ENCODE measurements around the gene SOX18.

DNA sequence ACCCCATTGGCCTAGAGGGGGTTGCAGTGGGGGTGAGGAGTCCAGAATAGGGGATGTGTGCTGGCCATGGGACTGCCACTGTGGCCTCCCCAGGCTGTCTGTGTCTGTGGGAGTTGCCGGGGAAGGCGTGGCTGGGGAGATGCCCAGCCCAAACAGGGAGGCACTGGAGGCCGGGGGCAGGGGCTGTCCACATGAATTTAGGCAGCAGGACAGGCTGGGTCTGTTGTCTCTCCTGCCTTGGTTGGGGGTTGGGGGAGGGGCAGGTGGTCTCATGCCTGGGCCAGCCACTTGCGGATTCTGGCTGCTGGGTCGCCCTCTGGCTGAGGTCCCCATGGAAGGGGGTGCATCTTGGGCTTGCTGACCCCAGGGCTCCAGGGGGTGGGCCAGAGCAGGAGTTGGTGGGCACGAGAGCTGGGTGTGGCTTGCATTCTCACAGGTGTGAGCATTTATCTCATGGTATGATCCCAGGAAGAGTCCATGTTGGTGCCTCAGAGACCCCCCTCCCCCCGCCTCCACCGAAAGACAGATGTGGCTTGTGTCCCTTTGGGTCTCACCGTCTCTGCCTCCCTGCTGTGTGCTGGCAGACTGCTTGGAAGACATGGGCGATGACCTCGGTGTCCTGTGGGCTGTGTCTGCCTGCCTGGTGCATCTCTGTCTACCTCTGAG is 4.0 kb downstream of the SOX18 start:
- TF ChIP-seq, protein P1, sequence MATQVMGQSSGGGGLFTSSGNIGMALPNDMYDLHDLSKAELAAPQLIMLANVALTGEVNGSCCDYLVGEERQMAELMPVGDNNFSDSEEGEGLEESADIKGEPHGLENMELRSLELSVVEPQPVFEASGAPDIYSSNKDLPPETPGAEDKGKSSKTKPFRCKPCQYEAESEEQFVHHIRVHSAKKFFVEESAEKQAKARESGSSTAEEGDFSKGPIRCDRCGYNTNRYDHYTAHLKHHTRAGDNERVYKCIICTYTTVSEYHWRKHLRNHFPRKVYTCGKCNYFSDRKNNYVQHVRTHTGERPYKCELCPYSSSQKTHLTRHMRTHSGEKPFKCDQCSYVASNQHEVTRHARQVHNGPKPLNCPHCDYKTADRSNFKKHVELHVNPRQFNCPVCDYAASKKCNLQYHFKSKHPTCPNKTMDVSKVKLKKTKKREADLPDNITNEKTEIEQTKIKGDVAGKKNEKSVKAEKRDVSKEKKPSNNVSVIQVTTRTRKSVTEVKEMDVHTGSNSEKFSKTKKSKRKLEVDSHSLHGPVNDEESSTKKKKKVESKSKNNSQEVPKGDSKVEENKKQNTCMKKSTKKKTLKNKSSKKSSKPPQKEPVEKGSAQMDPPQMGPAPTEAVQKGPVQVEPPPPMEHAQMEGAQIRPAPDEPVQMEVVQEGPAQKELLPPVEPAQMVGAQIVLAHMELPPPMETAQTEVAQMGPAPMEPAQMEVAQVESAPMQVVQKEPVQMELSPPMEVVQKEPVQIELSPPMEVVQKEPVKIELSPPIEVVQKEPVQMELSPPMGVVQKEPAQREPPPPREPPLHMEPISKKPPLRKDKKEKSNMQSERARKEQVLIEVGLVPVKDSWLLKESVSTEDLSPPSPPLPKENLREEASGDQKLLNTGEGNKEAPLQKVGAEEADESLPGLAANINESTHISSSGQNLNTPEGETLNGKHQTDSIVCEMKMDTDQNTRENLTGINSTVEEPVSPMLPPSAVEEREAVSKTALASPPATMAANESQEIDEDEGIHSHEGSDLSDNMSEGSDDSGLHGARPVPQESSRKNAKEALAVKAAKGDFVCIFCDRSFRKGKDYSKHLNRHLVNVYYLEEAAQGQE (IDR thresholded peaks at IDR 0.05; ENCODE audit: insufficient read depth in 1 of 2, low read depth in 2 of 2, low read length in 2 of 2): no peak
- TF ChIP-seq SIN3A (IDR thresholded peaks at IDR 0.05; ENCODE audit: borderline replicate concordance, insufficient read depth, low read length): no peak
- no peak for TF ChIP-seq TAF1 (IDR thresholded peaks at IDR 0.05; ENCODE audit: borderline replicate concordance, insufficient read depth, low read length)
- TF ChIP-seq POLR2AphosphoS5 (IDR thresholded peaks at IDR 0.05; ENCODE audit: low read depth, low read length): no peak
- TF ChIP-seq FOXP2 (optimal IDR thresholded peaks at IDR 0.05; ENCODE audit: borderline replicate concordance, extremely low read depth, extremely low read length, insufficient read depth): no peak
